Smooth muscle cell (in vitro differentiated cells): ENCODE data around the gene RELN. TPM values are rescaled to one million over a fixed set of nuclear protein-coding genes. Genes with fewer than 3 reads are reported as not detected.

ENCODE experiments used
- DNase-seq: peaks from one replicate; lab custom pipeline; 2025; ENCODE audit not compliant: unreplicated experiment; lab: John Stamatoyannopoulos, UW
- H2AFZ ChIP-seq: fragments of 200-600 bp; sonication (generic); 2 replicates; pipeline ENCODE4 v1.6.0; 2016; ENCODE audit warnings: antibody characterized with exemption, low read depth, mild to moderate bottlenecking
- H3F3A ChIP-seq: fragments of 200-600 bp; sonication (generic); 2 replicates; pipeline ENCODE4 v1.6.0; 2017; ENCODE audit warnings: antibody characterized with exemption, low read depth
- H3K27ac ChIP-seq: fragments of 200-600 bp; sonication (generic); 2 replicates; pipeline ENCODE4 v1.5.1; 2016; ENCODE audit warnings: low read depth, mild to moderate bottlenecking
- H3K27me3 ChIP-seq: fragments of 200-600 bp; sonication (generic); 2 replicates; pipeline ENCODE4 v1.6.1; 2016; ENCODE audit warnings: low read depth, mild to moderate bottlenecking
- H3K36me3 ChIP-seq: fragments of 200-600 bp; sonication (generic); 2 replicates; pipeline ENCODE4 v1.5.1; 2016; ENCODE audit warnings: low read depth
- H3K4me1 ChIP-seq: fragments of 200-600 bp; sonication (generic); 2 replicates; pipeline ENCODE4 v1.5.1; 2016; ENCODE audit warnings: low read depth
- H3K4me2 ChIP-seq: fragments of 200-600 bp; sonication (generic); 2 replicates; pipeline ENCODE4 v1.6.0; 2016; ENCODE audit warnings: mild to moderate bottlenecking
- H3K4me3 ChIP-seq: fragments of 200-600 bp; sonication (generic); 2 replicates; pipeline ENCODE4 v1.5.1; 2016; ENCODE audit warnings: mild to moderate bottlenecking
- H3K79me2 ChIP-seq: fragments of 200-600 bp; sonication (generic); 2 replicates; pipeline ENCODE4 v1.6.0; 2016; ENCODE audit warnings: low read depth, mild to moderate bottlenecking
- H3K9ac ChIP-seq: fragments of 200-600 bp; sonication (generic); 2 replicates; pipeline ENCODE4 v1.6.0; 2016; ENCODE audit warnings: low read depth
- H3K9me3 ChIP-seq: fragments of 200-600 bp; sonication (generic); replicated peaks from 2 replicates; pipeline ENCODE4 v1.5.1; 2016; ENCODE audit warnings: low read depth
- H4K20me1 ChIP-seq: fragments of 200-600 bp; sonication (generic); 2 replicates; pipeline ENCODE4 v1.6.0; 2016; ENCODE audit warnings: low read depth
- CTCF ChIP-seq: fragments of 200-600 bp; sonication (generic); IDR thresholded peaks from 2 replicates; pipeline ENCODE4 v1.5.1; 2017; ENCODE audit warnings: borderline replicate concordance, mild to moderate bottlenecking, antibody characterized with exemption; ENCODE audit not compliant: insufficient read depth, poor library complexity, severe bottlenecking
- WGBS: methylation state at CpG from one replicate; pipeline ENCODE4 v1.1.7; 2016; ENCODE audit warnings: low lambda C conversion rate; 5-methylcytosine and 5-hydroxymethylcytosine counted together
- polyA plus RNA-seq: library from polyadenylated mRNA; unstranded; fragments of >200 nt; fragmentation: Nextera tagmentation; extraction: Ambion mirVana; gene quantifications from 2 replicates; pipeline ENCODE4 v1.2.1, GENCODE V29; 2016
- total RNA-seq: library from RNA; depleted of rRNA; stranded (reverse); fragments of >200 nt; gene quantifications from 2 replicates; pipeline ENCODE4 v1.2.3, GENCODE V29; 2014

Gene RELN
- total and polyA plus RNA-seq, 2 experiments from 2014 or later = 0.90 TPM; not detected in 1

GRCh38 chr7:103644319-103644718 is 345.1 kb downstream of the RELN start:
- Histone ChIP-seq H3K4me2 (no peak overlapping the region), H3K27me3 (no peaks in the 10 kb centered on the region), H4K20me1 (no peaks in the 10 kb centered on the region), H3K9me3 (no peaks in the 10 kb centered on the region), H3K4me3 (no peak overlapping the region), H3K27ac (no peak overlapping the region), H3K79me2 (no peaks in the 10 kb centered on the region), H3K4me1 (no peaks in the 10 kb centered on the region), H3K36me3 (no peaks in the 10 kb centered on the region), H3F3A (no peaks in the 10 kb centered on the region), H2AFZ (no peak overlapping the region), H3K9ac (no peak overlapping the region)
- TF ChIP-seq CTCF = no peak
- DNase-seq = no peak
- 76% methylated on average over 2 of the region's 2 CpGs for WGBS

GRCh38 chr7:103640031-103640779 is 349.3 kb downstream of the RELN start:
- Histone ChIP-seq H4K20me1 (no peaks in the 10 kb centered on the region), H3K9ac (no peak overlapping the region), H3K27ac (no peak overlapping the region), H3K4me3 (no peak overlapping the region), H3K4me2 (no peak overlapping the region), H3K36me3 (no peaks in the 10 kb centered on the region), H3K4me1 (no peaks in the 10 kb centered on the region), H3K9me3 (no peaks in the 10 kb centered on the region), H2AFZ (no peak overlapping the region), H3F3A (no peaks in the 10 kb centered on the region), H3K27me3 (no peaks in the 10 kb centered on the region), H3K79me2 (no peaks in the 10 kb centered on the region)
- 83% methylated on average over 5 of the region's 5 CpGs for WGBS
- no peak for TF ChIP-seq CTCF
- DNase-seq = no peak

GRCh38 chr7:103637726-103638125 is 351.7 kb downstream of the RELN start:
- WGBS = 52% methylated on average over 3 of the region's 3 CpGs
- no peaks in the 10 kb centered on the region for H3K9me3 ChIP-seq
- H3K4me2 ChIP-seq = no peak overlapping the region
- no peaks in the 10 kb centered on the region for H3K36me3 ChIP-seq
- H3K79me2 ChIP-seq = no peaks in the 10 kb centered on the region
- H3K9ac ChIP-seq = no peak overlapping the region
- no peaks in the 10 kb centered on the region for H4K20me1 ChIP-seq
- no peak overlapping the region for H2AFZ ChIP-seq
- no peak for TF ChIP-seq CTCF
- no peak overlapping the region for H3K27ac ChIP-seq
- no peaks in the 10 kb centered on the region for H3F3A ChIP-seq
- DNase-seq = no peak
- no peaks in the 10 kb centered on the region for H3K27me3 ChIP-seq
- no peak overlapping the region for H3K4me3 ChIP-seq
- no peaks in the 10 kb centered on the region for H3K4me1 ChIP-seq

GRCh38 chr7:103637094-103637493 is 352.4 kb downstream of the RELN start:
- no peaks in the 10 kb centered on the region for H3K36me3 ChIP-seq
- H3K4me2 ChIP-seq = no peak overlapping the region
- H3K9ac ChIP-seq = no peak overlapping the region
- 35% methylated on average over 1 of the region's 1 CpG for WGBS
- no peak overlapping the region for H3K4me3 ChIP-seq
- H4K20me1 ChIP-seq = no peaks in the 10 kb centered on the region
- no peak overlapping the region for H2AFZ ChIP-seq
- DNase-seq = no peak
- TF ChIP-seq CTCF = no peak
- H3F3A ChIP-seq = no peaks in the 10 kb centered on the region
- H3K9me3 ChIP-seq = no peaks in the 10 kb centered on the region
- no peaks in the 10 kb centered on the region for H3K79me2 ChIP-seq
- H3K4me1 ChIP-seq = no peaks in the 10 kb centered on the region
- H3K27ac ChIP-seq = no peak overlapping the region
- no peaks in the 10 kb centered on the region for H3K27me3 ChIP-seq
